A673 (cell line): Measurements from ENCODE around the gene IP6K2. TPM values are rescaled to one million over a fixed set of nuclear protein-coding genes. Genes with fewer than 3 reads are reported as not detected.

Source experiments
- BruUV-seq: library from RNA; stranded (reverse); fragments of 400-500 nt; replicated peaks from 2 replicates; lab custom pipeline; 2021; lab: Mats Ljungman, UMichigan
- CTCF ChIA-PET: fragments of 300-600 bp; sonication (Branson Sonifier 250); formaldehyde crosslinking; loops from one replicate; lab custom pipeline; 2022; ENCODE audit warnings: antibody characterized with exemption; lab: Charles Lee
- POLR2A ChIA-PET: fragments of 300-600 bp; sonication (Branson Sonifier 250); formaldehyde crosslinking; loops from one replicate; lab custom pipeline; 2022; ENCODE audit warnings: antibody characterized with exemption; ENCODE audit not compliant: low non-redundant PET; lab: Charles Lee
- DNase-seq: peaks from one replicate; pipeline ENCODE4 v3.0.0-alpha.2; 2015; ENCODE audit warnings: low spot score
- H3K27ac ChIP-seq: fragments of 200-600 bp; sonication (generic); 2 replicates; pipeline ENCODE4 v1.5.1; 2016; ENCODE audit warnings: mixed run types, low read depth, mild to moderate bottlenecking, mixed read lengths, antibody characterized with exemption, low read length; ENCODE audit not compliant: poor library complexity, severe bottlenecking
- H3K27me3 ChIP-seq: fragments of 200-600 bp; sonication (generic); replicated peaks from 2 replicates; pipeline ENCODE4 v1.6.1; 2017; ENCODE audit warnings: mixed run types, low read depth, mild to moderate bottlenecking, mixed read lengths, antibody characterized with exemption, low read length; ENCODE audit not compliant: insufficient read depth, poor library complexity
- H3K36me3 ChIP-seq: fragments of 200-600 bp; sonication (generic); 2 replicates; pipeline ENCODE4 v1.6.1; 2016; ENCODE audit warnings: mixed run types, mild to moderate bottlenecking, mixed read lengths, antibody characterized with exemption, low read length; ENCODE audit not compliant: insufficient read depth, poor library complexity, severe bottlenecking
- H3K4me1 ChIP-seq: fragments of 200-600 bp; sonication (generic); 2 replicates; pipeline ENCODE4 v1.6.1; 2017; ENCODE audit warnings: mixed run types, mild to moderate bottlenecking, mixed read lengths, antibody characterized with exemption, low read length; ENCODE audit not compliant: insufficient read depth, poor library complexity, severe bottlenecking
- H3K4me3 ChIP-seq: fragments of 200-600 bp; sonication (generic); 2 replicates; pipeline ENCODE4 v1.5.1; 2016; ENCODE audit warnings: low read depth, mixed run types, mild to moderate bottlenecking, mixed read lengths, low read length; ENCODE audit not compliant: poor library complexity, severe bottlenecking
- H3K9me3 ChIP-seq: fragments of 200-600 bp; sonication (generic); 2 replicates; pipeline ENCODE4 v1.6.1; 2016; ENCODE audit warnings: mixed run types, low read depth, mild to moderate bottlenecking, mixed read lengths, antibody characterized with exemption, low read length; ENCODE audit not compliant: poor library complexity, severe bottlenecking
- EZH2 ChIP-seq: fragments of 200-600 bp; sonication (generic); IDR thresholded peaks from 2 replicates; pipeline ENCODE4 v1.6.1; 2017; ENCODE audit warnings: borderline replicate concordance, low read depth, mild to moderate bottlenecking, mixed read lengths, antibody characterized with exemption, low read length; ENCODE audit not compliant: poor library complexity, severe bottlenecking
- intact Hi-C: fragments of 100-400 bp; cut with micrococcal nuclease; formaldehyde crosslinking; loops from one replicate; pipeline ENCODE4 v1.10.0; 2022; ENCODE audit not compliant: unreplicated experiment
- total RNA-seq: library from RNA; stranded (reverse); gene quantifications from 2 replicates; pipeline ENCODE4 v1.2.3, GENCODE V29; 2021
- TF ChIP-seq, protein P1 (sequence below): fragments of 300-800, 200-600 bp; sonication (generic); conservative IDR thresholded peaks from 2 replicates; pipeline ENCODE4 v1.5.1; 2017; ENCODE audit warnings: low read depth, mild to moderate bottlenecking, antibody characterized with exemption, low read length, moderate library complexity, mixed read lengths

Gene IP6K2
- total RNA-seq, 1 experiment from 2014 or later: 62.5 TPM

DNA sequence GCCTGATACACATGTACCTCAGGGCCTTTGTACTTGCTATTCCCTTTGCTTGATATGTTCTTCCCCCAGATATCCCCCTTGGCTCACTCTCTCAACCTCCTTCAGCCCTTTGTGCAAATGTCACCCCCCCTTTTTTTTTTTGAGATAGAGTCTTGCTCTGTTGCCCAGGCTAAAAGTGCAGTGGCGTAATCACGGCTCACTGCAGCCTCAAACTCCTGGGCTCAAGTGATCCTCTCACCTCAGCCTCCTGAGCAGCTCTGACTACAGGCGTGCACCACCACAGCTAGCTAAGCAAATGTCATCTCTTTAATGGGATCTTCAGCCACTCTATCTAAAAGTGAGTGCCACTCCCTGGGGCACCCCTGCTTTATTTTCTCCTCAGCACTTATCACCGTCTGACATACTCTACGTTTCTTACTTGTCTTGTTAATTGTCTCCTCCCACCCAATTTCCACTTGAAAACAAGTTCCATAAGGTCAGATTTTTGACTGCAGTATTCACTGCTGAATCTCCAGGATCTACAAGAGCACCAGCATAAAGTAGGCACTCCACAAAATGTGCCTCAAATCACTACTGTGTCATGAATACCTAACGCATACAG is 14.6 kb downstream of the IP6K2 start:
- TSS peak; percentile 17 for BruUV-seq
- H3K4me3 ChIP-seq: no peak overlapping the region
- ChIA-PET CTCF (no interaction called here), POLR2A (no interaction called here)
- H3K9me3 ChIP-seq: no peaks in the 10 kb centered on the region
- H3K36me3 ChIP-seq: peaks cover 7% of the 10 kb centered on the region
- TF ChIP-seq EZH2: no peak
- TF ChIP-seq, protein P1, sequence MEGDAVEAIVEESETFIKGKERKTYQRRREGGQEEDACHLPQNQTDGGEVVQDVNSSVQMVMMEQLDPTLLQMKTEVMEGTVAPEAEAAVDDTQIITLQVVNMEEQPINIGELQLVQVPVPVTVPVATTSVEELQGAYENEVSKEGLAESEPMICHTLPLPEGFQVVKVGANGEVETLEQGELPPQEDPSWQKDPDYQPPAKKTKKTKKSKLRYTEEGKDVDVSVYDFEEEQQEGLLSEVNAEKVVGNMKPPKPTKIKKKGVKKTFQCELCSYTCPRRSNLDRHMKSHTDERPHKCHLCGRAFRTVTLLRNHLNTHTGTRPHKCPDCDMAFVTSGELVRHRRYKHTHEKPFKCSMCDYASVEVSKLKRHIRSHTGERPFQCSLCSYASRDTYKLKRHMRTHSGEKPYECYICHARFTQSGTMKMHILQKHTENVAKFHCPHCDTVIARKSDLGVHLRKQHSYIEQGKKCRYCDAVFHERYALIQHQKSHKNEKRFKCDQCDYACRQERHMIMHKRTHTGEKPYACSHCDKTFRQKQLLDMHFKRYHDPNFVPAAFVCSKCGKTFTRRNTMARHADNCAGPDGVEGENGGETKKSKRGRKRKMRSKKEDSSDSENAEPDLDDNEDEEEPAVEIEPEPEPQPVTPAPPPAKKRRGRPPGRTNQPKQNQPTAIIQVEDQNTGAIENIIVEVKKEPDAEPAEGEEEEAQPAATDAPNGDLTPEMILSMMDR: no peak
- no peak for DNase-seq
- intact Hi-C loops: no loop called here
- H3K27me3 ChIP-seq: no peaks in the 10 kb centered on the region
- H3K27ac ChIP-seq: no peak overlapping the region
- H3K4me1 ChIP-seq: no peaks in the 10 kb centered on the region

DNA sequence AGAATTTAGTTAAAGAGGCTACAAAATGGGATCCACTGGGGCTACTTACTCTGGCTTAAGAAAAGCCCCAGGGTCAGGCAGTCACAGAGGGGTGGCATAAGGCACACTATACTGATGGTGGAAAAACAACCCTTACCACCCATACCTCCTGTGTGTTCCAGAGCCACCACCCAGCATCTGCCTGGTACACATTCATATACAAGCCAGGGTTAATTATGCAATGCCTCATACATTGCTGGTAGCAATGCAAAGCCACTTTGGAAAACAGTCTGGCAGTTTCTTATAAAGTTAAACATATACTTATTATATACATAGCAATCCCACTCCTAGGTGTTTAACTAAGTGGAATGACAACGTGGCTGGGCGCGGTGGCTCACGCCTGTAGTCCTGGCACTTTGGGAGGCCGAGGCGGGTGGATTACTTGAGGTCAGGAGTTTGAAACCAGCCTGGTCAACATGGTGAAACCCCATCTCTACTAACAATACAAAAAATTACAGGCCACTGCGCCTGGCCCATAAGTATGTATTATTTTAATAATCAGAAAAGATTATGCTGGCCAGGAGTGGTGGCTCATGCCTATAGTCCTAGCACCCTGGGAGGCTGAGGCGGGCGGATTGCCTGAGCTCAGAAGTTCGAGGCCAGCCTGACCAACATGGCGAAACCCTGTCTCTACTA is 16.2 kb downstream of the IP6K2 start:
- BruUV-seq: no TSS peak
- no peak for DNase-seq
- no peaks in the 10 kb centered on the region for H3K27me3 ChIP-seq
- POLR2A ChIA-PET: no interaction called here
- H3K27ac ChIP-seq: no peak overlapping the region
- TF ChIP-seq, protein P1: no peak
- intact Hi-C loops: no loop called here
- no peaks in the 10 kb centered on the region for H3K4me1 ChIP-seq
- H3K9me3 ChIP-seq: no peaks in the 10 kb centered on the region
- H3K4me3 ChIP-seq: no peak overlapping the region
- H3K36me3 ChIP-seq: peaks cover 7% of the 10 kb centered on the region
- CTCF ChIA-PET: no interaction called here

DNA sequence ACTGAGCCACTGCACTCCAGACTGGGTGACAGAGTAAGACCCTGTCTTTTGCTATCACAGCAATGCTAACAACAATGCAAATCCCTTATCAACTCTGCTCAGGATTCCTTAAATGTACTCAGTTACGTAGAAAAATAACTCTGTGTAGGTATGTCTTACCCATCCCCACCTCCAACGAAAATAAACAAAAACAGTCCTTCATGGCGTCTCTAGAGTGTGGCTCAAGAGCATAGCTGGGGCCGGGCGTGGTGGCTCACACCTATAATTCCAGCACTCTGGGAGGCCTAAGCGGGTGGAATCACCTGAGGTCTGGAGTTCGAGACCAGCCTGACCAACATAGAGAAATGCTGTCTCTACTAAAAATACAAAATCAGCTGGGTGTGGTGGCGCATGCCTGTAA is 18.1 kb downstream of the IP6K2 start:
- H3K9me3 ChIP-seq: no peaks in the 10 kb centered on the region
- ChIA-PET POLR2A (no interaction called here), CTCF (no interaction called here)
- peaks cover 15% of the 10 kb centered on the region for H3K4me1 ChIP-seq
- no peak for DNase-seq
- intact Hi-C loops: no loop called here
- H3K36me3 ChIP-seq: peaks cover 12% of the 10 kb centered on the region
- H3K27me3 ChIP-seq: no peaks in the 10 kb centered on the region
- H3K4me3 ChIP-seq: no peak overlapping the region
- no TSS peak for BruUV-seq
- TF ChIP-seq, protein P1: no peak
- no peak for TF ChIP-seq EZH2
- no peak overlapping the region for H3K27ac ChIP-seq
